ENCODE data around the gene ST14. TPM values are rescaled to one million over a fixed set of nuclear protein-coding genes. Genes with fewer than 3 reads are reported as not detected.

Gene ST14
- total RNA-seq, 1 donor from 2014 or later = 22.6 TPM

DNA sequence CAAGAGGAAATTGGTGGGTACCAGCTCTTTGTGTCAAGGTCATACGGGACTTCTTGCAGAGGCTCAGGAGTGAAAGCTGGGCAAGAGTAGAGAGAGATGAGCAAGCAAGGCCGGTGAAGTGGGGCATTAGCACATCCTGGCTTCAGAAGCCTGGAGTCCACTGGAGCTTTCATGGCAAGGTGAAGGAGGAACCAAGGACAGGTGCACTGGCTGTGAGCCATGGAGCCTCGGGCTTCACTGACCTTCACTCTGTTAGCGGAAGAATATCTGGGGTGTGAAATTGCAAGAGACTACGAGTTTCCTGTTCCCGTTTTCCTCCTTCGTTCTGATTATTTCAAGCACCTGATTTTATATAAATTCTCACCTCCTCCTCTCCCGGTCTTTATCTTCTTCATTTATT is 25.9 kb upstream of the ST14 start:
- DNase-seq (no peak), ATAC-seq (ENCODE audit: low read depth) (no peak)
- TF ChIP-seq, protein P1, sequence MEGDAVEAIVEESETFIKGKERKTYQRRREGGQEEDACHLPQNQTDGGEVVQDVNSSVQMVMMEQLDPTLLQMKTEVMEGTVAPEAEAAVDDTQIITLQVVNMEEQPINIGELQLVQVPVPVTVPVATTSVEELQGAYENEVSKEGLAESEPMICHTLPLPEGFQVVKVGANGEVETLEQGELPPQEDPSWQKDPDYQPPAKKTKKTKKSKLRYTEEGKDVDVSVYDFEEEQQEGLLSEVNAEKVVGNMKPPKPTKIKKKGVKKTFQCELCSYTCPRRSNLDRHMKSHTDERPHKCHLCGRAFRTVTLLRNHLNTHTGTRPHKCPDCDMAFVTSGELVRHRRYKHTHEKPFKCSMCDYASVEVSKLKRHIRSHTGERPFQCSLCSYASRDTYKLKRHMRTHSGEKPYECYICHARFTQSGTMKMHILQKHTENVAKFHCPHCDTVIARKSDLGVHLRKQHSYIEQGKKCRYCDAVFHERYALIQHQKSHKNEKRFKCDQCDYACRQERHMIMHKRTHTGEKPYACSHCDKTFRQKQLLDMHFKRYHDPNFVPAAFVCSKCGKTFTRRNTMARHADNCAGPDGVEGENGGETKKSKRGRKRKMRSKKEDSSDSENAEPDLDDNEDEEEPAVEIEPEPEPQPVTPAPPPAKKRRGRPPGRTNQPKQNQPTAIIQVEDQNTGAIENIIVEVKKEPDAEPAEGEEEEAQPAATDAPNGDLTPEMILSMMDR (IDR thresholded peaks at IDR 0.05) = no peak
- ChIA-PET CTCF (interaction anchor here (0.7 to 9.1 kb wide), 9 partner anchors 11 to 252 kb away, joined by 3 to 218 read pairs (median 22); no protein-coding TSS in a partner anchor), POLR2A (interaction anchor here (1.8 to 4.4 kb wide), 2 partner anchors 63 to 130 kb away, joined by 6 to 25 read pairs; partner anchors contain the start of gene PRDM10)
- Mint-ChIP-seq H3K9me3 (no peaks in the 10 kb centered on the region), H3K27me3 (no peaks in the 10 kb centered on the region), H3K4me3 (no peak overlapping the region), H3K36me3 (ENCODE audit: low read depth) (peaks cover 78% of the 10 kb centered on the region), H3K27ac (no peak overlapping the region), H3K4me1 (peaks cover 19% of the 10 kb centered on the region)
- intact Hi-C loops (cut with micrococcal nuclease) = loop anchor here (2.0 to 5.0 kb wide), 5 partner anchors 131 to 1016 kb away; partner anchors contain the start of gene PRDM10

DNA sequence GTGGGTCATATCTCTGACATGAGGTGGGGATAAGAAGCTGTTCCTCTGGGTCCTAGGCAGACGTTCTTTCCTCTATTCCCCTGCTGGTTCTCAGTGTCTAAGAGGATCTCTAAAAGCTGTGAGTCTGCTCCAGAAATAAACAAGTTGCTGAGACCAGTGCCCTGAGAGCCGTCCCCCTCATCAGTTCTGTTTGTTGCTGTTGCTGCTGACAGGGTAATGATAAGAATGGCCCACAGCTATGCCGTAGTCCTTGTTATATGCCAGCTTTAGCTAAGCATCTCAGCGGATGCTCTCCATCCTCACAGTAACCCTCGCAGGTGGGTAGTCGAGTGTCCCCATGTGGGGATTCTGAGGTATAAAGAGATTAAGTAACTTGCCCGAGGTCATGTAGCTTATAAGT is 23.5 kb upstream of the ST14 start:
- Mint-ChIP-seq H3K27ac (no peak overlapping the region), H3K4me1 (peaks cover 19% of the 10 kb centered on the region), H3K4me3 (no peak overlapping the region), H3K9me3 (no peaks in the 10 kb centered on the region), H3K27me3 (no peaks in the 10 kb centered on the region), H3K36me3 (ENCODE audit: low read depth) (peaks cover 78% of the 10 kb centered on the region)
- ATAC-seq (ENCODE audit: low read depth) = no peak
- intact Hi-C loops (cut with micrococcal nuclease) = no loop called here
- ChIA-PET CTCF (interaction anchor here (9.1 kb wide), 1 partner anchor 212 kb away, joined by 218 read pairs; no protein-coding TSS in a partner anchor), POLR2A (no interaction called here)
- TF ChIP-seq, protein P1 (IDR thresholded peaks at IDR 0.05) = no peak
- DNase-seq = no peak

DNA sequence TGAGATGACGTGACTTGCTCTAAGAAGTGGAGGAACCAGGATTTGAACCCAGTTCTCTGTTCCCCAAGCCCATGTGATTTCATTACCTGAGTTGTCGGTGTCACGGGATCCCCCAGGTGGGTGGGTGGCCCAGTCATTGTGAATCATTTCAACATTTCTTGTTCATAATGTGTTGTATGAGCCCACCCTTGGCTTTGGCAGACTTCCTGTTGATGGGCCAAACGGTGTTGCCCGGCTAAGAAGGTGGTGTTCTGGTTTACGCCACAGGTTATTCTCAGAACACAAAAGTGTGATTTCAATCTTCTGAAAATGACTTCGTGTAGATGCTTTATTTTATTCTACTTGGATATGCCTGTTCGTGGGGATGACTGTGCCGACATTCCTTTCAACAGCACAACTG is 21.6 kb upstream of the ST14 start:
- CTCF ChIA-PET = no interaction called here
- Mint-ChIP-seq H3K36me3 (ENCODE audit: low read depth) (peaks cover 82% of the 10 kb centered on the region), H3K4me1 (peaks cover 9% of the 10 kb centered on the region), H3K27me3 (no peaks in the 10 kb centered on the region), H3K4me3 (no peak overlapping the region), H3K27ac (no peak overlapping the region), H3K9me3 (no peaks in the 10 kb centered on the region)
- POLR2A ChIA-PET = no interaction called here
- DNase-seq (no peak), ATAC-seq (ENCODE audit: low read depth) (no peak)
- intact Hi-C loops (cut with micrococcal nuclease) = no loop called here
- TF ChIP-seq, protein P1 (IDR thresholded peaks at IDR 0.05) = no peak

DNA sequence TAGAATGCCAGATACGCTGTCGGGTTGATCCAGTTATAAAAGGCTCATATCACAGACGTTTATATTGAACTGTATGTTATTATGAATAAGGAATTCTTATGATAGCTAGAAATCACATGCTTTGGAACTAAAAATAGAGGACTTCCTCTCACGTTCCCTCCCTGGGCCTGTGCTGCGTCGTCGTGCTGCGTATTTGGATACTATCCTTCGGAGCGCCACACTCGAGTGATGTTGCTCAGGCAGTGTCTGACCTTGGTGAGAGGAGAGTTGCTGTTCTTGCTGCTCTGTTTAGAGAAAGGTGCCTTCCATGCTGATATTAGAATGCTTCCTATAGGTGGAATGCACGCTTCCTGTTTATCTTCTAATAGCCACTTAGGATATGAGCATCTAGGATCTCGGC is 20.2 kb upstream of the ST14 start:
- no peak for DNase-seq
- intact Hi-C loops (cut with micrococcal nuclease) = no loop called here
- no peak overlapping the region for H3K4me3 Mint-ChIP-seq
- H3K36me3 Mint-ChIP-seq (ENCODE audit: low read depth) = peaks cover 82% of the 10 kb centered on the region
- H3K4me1 Mint-ChIP-seq = no peaks in the 10 kb centered on the region
- ATAC-seq (ENCODE audit: low read depth) = no peak
- ChIA-PET CTCF (no interaction called here), POLR2A (no interaction called here)
- H3K27ac Mint-ChIP-seq = no peak overlapping the region
- H3K9me3 Mint-ChIP-seq = no peaks in the 10 kb centered on the region
- TF ChIP-seq, protein P1 (IDR thresholded peaks at IDR 0.05) = no peak
- H3K27me3 Mint-ChIP-seq = no peaks in the 10 kb centered on the region

DNA sequence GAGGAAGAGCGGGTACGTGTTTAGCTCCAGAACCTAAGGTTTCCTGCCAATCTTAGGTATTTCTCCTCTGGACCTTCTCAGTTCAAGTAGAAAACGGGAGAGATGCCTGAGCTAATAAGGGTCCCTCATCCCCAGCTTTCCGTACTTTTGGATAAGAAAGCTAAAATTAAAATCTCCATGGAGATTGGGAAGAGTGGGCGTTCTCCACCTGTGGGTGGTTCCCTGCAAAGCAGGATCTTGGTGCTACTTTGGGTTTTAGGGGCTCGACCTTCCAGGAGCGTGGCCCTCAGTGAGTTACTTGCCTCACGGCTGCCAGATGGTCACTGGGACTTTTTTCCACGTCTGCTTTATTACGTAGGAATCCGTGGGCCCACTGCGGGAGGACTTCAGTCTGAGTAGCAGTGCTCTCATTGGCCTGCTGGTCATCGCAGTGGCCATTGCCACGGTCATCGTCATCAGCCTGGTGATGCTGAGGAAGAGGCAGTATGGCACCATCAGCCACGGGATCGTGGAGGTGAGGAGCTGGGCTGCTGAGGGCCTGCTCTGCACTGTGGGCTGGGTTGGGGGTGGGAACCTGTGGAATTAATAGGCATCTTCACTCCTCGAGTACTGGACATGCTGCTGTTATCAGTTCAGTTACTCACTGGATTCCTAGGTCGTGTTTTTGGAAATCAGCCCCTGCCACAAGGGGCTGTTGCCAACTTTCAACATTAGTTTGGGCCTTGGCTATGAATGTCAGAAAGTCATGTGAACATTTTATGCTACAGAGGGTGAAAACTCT is 17.8 kb upstream of the ST14 start:
- CTCF ChIA-PET = no interaction called here
- peaks cover 74% of the 10 kb centered on the region for H3K36me3 Mint-ChIP-seq (ENCODE audit: low read depth)
- intact Hi-C loops (cut with micrococcal nuclease) = no loop called here

More for the DNA sequence above, 17.8 kb upstream of the ST14 start:
- TF ChIP-seq, protein P1 (IDR thresholded peaks at IDR 0.05) = no peak
- Mint-ChIP-seq H3K27me3 (no peaks in the 10 kb centered on the region), H3K9me3 (no peaks in the 10 kb centered on the region), H3K4me3 (no peak overlapping the region), H3K4me1 (peaks cover 17% of the 10 kb centered on the region), H3K27ac (no peak overlapping the region)
- ATAC-seq (ENCODE audit: low read depth) = no peak
- POLR2A ChIA-PET = no interaction called here
- DNase-seq = no peak
